HG02840 (cell line): ENCODE data around the gene HNRNPA2B1.

Experiments used
- ATAC-seq: cut with Tn5 transposase; IDR thresholded peaks from one replicate; pipeline ENCODE4 v1.9.1; 2021; ENCODE audit warnings: mild to moderate bottlenecking, moderate library complexity, moderate number of reproducible peaks; ENCODE audit not compliant: unreplicated experiment, low FRiP score

Gene HNRNPA2B1

GRCh38 chr7:26200444-26201246, at the start of gene HNRNPA2B1:
TSS of gene HNRNPA2B1 (minus strand) at chr7:26200746. CDS start at chr7:26200577, 169 bp downstream.
- ATAC-seq = peak; percentile 74

- no peak for ATAC-seq
These were observed 49.7 kb upstream of the HNRNPA2B1 start for GRCh38 chr7:26250239-26250638.

GRCh38 chr7:26245150-26245549, 44.6 kb upstream of the HNRNPA2B1 start:
- ATAC-seq = no peak

GRCh38 chr7:26238032-26238431, 37.5 kb upstream of the HNRNPA2B1 start:
- no peak for ATAC-seq

- ATAC-seq = no peak
These were observed 36.7 kb upstream of the HNRNPA2B1 start for GRCh38 chr7:26237035-26237807.

GRCh38 chr7:26233902-26234511, 33.5 kb upstream of the HNRNPA2B1 start:
- ATAC-seq = no peak

- ATAC-seq = no peak
These were observed 27.4 kb upstream of the HNRNPA2B1 start for GRCh38 chr7:26227987-26228386.

- ATAC-seq = no peak
These were observed 23.8 kb upstream of the HNRNPA2B1 start for GRCh38 chr7:26224359-26224758.

- ATAC-seq = no peak
These were observed 15.5 kb upstream of the HNRNPA2B1 start for GRCh38 chr7:26216049-26216448.

- no peak for ATAC-seq
These were observed 13.4 kb upstream of the HNRNPA2B1 start for GRCh38 chr7:26213807-26214515.

GRCh38 chr7:26212921-26213718, 12.6 kb upstream of the HNRNPA2B1 start:
- ATAC-seq = no peak

- no peak for ATAC-seq
These were observed 7.5 kb upstream of the HNRNPA2B1 start for GRCh38 chr7:26208040-26208439.

GRCh38 chr7:26203016-26203415, 2.5 kb upstream of the HNRNPA2B1 start:
- no peak for ATAC-seq

- no peak for ATAC-seq
These were observed 1.8 kb upstream of the HNRNPA2B1 start for GRCh38 chr7:26202019-26202990.

GRCh38 chr7:26201247-26202018, 887 bp upstream of the HNRNPA2B1 start, which contains the start of gene CBX3:
TSS of gene CBX3 (plus strand) at chr7:26201745. CDS start at chr7:26202999, 1,254 bp downstream.
- peak; percentile 39 for ATAC-seq

- peak; percentile 11 for ATAC-seq
These were observed 505 bp downstream of the HNRNPA2B1 start for GRCh38 chr7:26200038-26200443.

- ATAC-seq = no peak
These were observed 1.1 kb downstream of the HNRNPA2B1 start for GRCh38 chr7:26199301-26200037.
